ENCODE measurements around the gene MPRIP. TPM values are rescaled to one million over a fixed set of nuclear protein-coding genes. Genes with fewer than 3 reads are reported as not detected.

The MPRIP gene
- total and polyA plus RNA-seq, 2 of the 13 experiments (the other 11 are each of a cell fraction or from before 2014, with no cell fraction given): 50.2 to 52.4 TPM

- TF ChIP-seq HNF1B (CRISPR knock-in tag; IDR thresholded peaks at IDR 0.05) (no peak), HNF4A (CRISPR knock-in tag; IDR thresholded peaks at IDR 0.05) (no peak), ZNF468 (CRISPR knock-in tag; IDR thresholded peaks at IDR 0.05) (no peak), ZMYM3 (CRISPR knock-in tag; IDR thresholded peaks at IDR 0.05) (no peak), ZNF747 (CRISPR knock-in tag; IDR thresholded peaks at IDR 0.05; ENCODE audit: borderline replicate concordance) (no peak), ZNF549 (CRISPR knock-in tag; IDR thresholded peaks at IDR 0.05) (no peak), TMF1 (CRISPR knock-in tag; IDR thresholded peaks at IDR 0.05; ENCODE audit: low read depth) (no peak), PAWR (CRISPR knock-in tag; IDR thresholded peaks at IDR 0.05; ENCODE audit: borderline replicate concordance) (no peak), MXD1 (CRISPR knock-in tag; IDR thresholded peaks at IDR 0.05) (no peak), KAT7 (CRISPR knock-in tag; IDR thresholded peaks at IDR 0.05; ENCODE audit: borderline replicate concordance) (no peak), SIX1 (CRISPR knock-in tag; IDR thresholded peaks at IDR 0.05; ENCODE audit: borderline replicate concordance) (no peak)
Measured at GRCh38 chr17:17156107-17156506, 113.8 kb downstream of the MPRIP start (continued).

DNA sequence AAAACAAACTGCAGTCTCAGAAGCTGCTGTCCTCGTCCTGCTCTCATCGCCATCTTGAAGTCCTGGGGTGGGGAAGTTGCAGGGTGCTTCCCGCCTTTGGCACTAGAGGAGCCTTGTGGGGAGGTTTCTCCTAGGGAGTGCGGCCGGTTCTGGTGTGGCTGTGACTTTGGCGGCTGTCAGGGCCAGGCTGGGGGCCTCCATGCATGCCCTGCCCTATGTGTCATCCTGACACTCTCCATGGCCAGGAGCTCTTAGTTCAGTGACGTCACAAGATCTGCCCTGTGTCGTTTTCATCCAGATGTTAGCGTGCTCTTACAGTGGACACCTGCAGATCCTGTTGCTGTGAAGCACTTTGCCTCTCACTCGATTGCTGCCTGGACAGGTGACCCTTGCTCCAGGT lies 114.3 kb downstream of the MPRIP start:
- Histone ChIP-seq H3K27ac (ENCODE audit: extremely low read length, insufficient read depth, low read length) (no peak overlapping the region), H4K20me1 (ENCODE audit: insufficient read depth, low read length) (no peaks in the 10 kb centered on the region), H3K27me3 (ENCODE audit: control insufficient read depth in 1 of 2, insufficient read depth in 2 of 2, low read length in 2 of 2) (no peaks in the 10 kb centered on the region), H3K9me3 (ENCODE audit: low read length) (no peaks in the 10 kb centered on the region), H3K4me3 (replicated peaks in 1 of 3; ENCODE audit: insufficient read depth in 1 of 3, low read depth in 2 of 3, low read length in 3 of 3) (no peak overlapping the region), H3K4me2 (ENCODE audit: low read depth, low read length) (no peak overlapping the region), H3K79me2 (ENCODE audit: insufficient read depth, low read length) (no peaks in the 10 kb centered on the region), H3K4me1 (ENCODE audit: insufficient read depth, low read length) (no peaks in the 10 kb centered on the region), H2AFZ (ENCODE audit: low read length) (no peak overlapping the region), H3K36me3 (replicated peaks in 1 of 2; ENCODE audit: control insufficient read depth in 1 of 2, insufficient read depth in 2 of 2, low read length in 2 of 2) (peaks cover 17 to 71% of the 10 kb centered on the region in 2 experiments), H3K9ac (ENCODE audit: insufficient read depth, low read depth, low read length) (no peak overlapping the region)
- in situ Hi-C loops (cut with HindIII; ENCODE audit: extremely low pct_ligation_motif_present, low pct_unique_long_range_greater_than_20kb): no loop called here
- intact Hi-C loops (cut with micrococcal nuclease; ENCODE audit: unreplicated experiment): no loop called here
- BruUV-seq (replicated peaks): no TSS peak
- ChIA-PET POLR2A (no interaction called here), CTCF (ENCODE audit: low intra/inter-chr PET ratio, low total read pairs) (no interaction called here)
- FAIRE-seq: no peak
- no peak for DNase-seq (ENCODE audit: low spot score)
- no peak for ATAC-seq
- WGBS (ENCODE audit: low lambda C conversion rate): 90% methylated on average over 6 of the region's 10 CpGs
- TF ChIP-seq, protein P1, sequence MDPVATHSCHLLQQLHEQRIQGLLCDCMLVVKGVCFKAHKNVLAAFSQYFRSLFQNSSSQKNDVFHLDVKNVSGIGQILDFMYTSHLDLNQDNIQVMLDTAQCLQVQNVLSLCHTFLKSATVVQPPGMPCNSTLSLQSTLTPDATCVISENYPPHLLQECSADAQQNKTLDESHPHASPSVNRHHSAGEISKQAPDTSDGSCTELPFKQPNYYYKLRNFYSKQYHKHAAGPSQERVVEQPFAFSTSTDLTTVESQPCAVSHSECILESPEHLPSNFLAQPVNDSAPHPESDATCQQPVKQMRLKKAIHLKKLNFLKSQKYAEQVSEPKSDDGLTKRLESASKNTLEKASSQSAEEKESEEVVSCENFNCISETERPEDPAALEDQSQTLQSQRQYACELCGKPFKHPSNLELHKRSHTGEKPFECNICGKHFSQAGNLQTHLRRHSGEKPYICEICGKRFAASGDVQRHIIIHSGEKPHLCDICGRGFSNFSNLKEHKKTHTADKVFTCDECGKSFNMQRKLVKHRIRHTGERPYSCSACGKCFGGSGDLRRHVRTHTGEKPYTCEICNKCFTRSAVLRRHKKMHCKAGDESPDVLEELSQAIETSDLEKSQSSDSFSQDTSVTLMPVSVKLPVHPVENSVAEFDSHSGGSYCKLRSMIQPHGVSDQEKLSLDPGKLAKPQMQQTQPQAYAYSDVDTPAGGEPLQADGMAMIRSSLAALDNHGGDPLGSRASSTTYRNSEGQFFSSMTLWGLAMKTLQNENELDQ (CRISPR knock-in tag; IDR thresholded peaks at IDR 0.05; ENCODE audit: borderline replicate concordance): no peak
- TF ChIP-seq ZNF329 (CRISPR knock-in tag; IDR thresholded peaks at IDR 0.05; ENCODE audit: low read depth) (no peak), JUND (CRISPR knock-in tag; IDR thresholded peaks at IDR 0.05) (no peak), FOXA1 (IDR thresholded peaks at IDR 0.05) (no peak), FOXA1 (CRISPR knock-in tag; IDR thresholded peaks at IDR 0.05) (no peak), AGO2 (optimal IDR thresholded peaks at IDR 0.05; ENCODE audit: low read depth, low read length) (no peak)
- TF ChIP-seq, protein P2, sequence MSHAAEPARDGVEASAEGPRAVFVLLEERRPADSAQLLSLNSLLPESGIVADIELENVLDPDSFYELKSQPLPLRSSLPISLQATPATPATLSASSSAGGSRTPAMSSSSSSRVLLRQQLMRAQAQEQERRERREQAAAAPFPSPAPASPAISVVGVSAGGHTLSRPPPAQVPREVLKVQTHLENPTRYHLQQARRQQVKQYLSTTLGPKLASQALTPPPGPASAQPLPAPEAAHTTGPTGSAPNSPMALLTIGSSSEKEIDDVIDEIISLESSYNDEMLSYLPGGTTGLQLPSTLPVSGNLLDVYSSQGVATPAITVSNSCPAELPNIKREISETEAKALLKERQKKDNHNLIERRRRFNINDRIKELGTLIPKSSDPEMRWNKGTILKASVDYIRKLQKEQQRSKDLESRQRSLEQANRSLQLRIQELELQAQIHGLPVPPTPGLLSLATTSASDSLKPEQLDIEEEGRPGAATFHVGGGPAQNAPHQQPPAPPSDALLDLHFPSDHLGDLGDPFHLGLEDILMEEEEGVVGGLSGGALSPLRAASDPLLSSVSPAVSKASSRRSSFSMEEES (CRISPR knock-in tag; IDR thresholded peaks at IDR 0.05): no peak
- TF ChIP-seq, protein P3, sequence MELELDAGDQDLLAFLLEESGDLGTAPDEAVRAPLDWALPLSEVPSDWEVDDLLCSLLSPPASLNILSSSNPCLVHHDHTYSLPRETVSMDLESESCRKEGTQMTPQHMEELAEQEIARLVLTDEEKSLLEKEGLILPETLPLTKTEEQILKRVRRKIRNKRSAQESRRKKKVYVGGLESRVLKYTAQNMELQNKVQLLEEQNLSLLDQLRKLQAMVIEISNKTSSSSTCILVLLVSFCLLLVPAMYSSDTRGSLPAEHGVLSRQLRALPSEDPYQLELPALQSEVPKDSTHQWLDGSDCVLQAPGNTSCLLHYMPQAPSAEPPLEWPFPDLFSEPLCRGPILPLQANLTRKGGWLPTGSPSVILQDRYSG (CRISPR knock-in tag; IDR thresholded peaks at IDR 0.05): no peak
